Measurements from ENCODE around the gene NID2. TPM values are rescaled to one million over a fixed set of nuclear protein-coding genes. Genes with fewer than 3 reads are reported as not detected.
A peak's percentile ranks its signal among the peaks of the same experiment; 100 is the strongest.

The NID2 gene
- total and polyA plus RNA-seq, 10 of the 15 experiments (the other 5 are each of a cell fraction or from before 2014, with no cell fraction given), result 0.04 to 0.49 (median 0.23) TPM; not detected in 3

DNA sequence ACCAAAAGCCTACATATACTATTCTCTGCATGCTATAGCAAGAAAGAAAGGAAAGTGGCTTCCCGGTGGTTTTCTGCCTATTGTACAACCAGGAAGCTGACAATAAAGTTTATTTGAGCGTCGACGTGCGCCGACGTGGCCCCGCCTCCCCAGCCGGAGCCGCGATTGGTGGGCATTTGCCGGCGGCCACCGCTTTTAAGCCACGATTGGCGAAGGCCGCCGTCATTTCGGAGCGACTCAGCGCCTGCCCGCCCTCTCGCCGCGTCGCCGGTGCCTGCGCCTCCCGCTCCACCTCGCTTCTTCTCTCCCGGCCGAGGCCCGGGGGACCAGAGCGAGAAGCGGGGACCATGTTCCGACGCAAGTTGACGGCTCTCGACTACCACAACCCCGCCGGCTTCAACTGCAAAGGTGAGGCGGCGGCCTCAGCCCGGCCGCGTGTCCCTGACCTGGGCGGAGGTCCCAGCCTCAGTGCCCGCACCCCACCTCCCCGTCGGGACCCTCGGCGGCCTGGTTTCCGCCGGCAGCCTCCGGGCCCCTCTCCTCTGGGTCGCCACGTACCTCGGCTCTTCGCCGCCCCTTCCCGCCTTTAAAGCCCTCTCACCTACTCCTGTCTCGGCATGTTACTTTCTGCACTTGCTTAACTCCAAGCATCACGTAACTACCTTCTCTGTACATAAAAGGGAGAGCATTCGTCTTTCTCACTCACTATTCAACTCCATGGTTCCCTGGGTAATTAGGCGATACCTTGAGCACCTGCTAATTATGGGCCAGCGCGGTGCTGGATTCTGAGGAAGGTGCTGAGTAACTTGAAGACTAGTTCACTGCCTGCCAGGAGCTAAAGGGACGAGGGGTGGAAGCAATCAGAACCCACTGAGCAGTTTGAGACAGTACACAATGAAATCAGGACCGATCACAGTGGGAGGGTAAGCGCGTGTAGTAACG, 79.3 kb downstream of the NID2 start, which contains the start of gene RTRAF (continued):
- TF ChIP-seq, protein P1, sequence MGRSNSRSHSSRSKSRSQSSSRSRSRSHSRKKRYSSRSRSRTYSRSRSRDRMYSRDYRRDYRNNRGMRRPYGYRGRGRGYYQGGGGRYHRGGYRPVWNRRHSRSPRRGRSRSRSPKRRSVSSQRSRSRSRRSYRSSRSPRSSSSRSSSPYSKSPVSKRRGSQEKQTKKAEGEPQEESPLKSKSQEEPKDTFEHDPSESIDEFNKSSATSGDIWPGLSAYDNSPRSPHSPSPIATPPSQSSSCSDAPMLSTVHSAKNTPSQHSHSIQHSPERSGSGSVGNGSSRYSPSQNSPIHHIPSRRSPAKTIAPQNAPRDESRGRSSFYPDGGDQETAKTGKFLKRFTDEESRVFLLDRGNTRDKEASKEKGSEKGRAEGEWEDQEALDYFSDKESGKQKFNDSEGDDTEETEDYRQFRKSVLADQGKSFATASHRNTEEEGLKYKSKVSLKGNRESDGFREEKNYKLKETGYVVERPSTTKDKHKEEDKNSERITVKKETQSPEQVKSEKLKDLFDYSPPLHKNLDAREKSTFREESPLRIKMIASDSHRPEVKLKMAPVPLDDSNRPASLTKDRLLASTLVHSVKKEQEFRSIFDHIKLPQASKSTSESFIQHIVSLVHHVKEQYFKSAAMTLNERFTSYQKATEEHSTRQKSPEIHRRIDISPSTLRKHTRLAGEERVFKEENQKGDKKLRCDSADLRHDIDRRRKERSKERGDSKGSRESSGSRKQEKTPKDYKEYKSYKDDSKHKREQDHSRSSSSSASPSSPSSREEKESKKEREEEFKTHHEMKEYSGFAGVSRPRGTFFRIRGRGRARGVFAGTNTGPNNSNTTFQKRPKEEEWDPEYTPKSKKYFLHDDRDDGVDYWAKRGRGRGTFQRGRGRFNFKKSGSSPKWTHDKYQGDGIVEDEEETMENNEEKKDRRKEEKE (IDR thresholded peaks at IDR 0.05), result no peak
- TF ChIP-seq BRCA1 (IDR thresholded peaks at IDR 0.05; ENCODE audit: low read depth, low read length) (no peak), ZNF274 (IDR thresholded peaks at IDR 0.05; ENCODE audit: insufficient read depth, insufficient read length) (no peak), GATAD2B (conservative IDR thresholded peaks at IDR 0.05; ENCODE audit: low read depth) (peak; percentile 51; the same call in 1 of the 2 replicates), ESRRA (IDR thresholded peaks at IDR 0.05; ENCODE audit: low read length) (no peak), MXI1 (IDR thresholded peaks at IDR 0.05; ENCODE audit: low read depth, low read length) (peak; percentile 72), CHD1 (IDR thresholded peaks at IDR 0.05; ENCODE audit: low read depth, low read length) (no peak), CUX1 (IDR thresholded peaks at IDR 0.05; ENCODE audit: insufficient replicate concordance, low read depth, low read length) (no peak), RCOR1 (conservative IDR thresholded peaks at IDR 0.05; ENCODE audit: low read depth, low read length) (no peak), ZNF687 (IDR thresholded peaks at IDR 0.05) (peak; percentile 52; the same call in 1 of the 2 replicates), SMC3 (IDR thresholded peaks at IDR 0.05; ENCODE audit: borderline replicate concordance, low read length) (no peak), NR2C1 (IDR thresholded peaks at IDR 0.05) (no peak), SP1 (IDR thresholded peaks at IDR 0.05; ENCODE audit: low read depth, low read length) (peak; percentile 98)
- TF ChIP-seq, protein P2, sequence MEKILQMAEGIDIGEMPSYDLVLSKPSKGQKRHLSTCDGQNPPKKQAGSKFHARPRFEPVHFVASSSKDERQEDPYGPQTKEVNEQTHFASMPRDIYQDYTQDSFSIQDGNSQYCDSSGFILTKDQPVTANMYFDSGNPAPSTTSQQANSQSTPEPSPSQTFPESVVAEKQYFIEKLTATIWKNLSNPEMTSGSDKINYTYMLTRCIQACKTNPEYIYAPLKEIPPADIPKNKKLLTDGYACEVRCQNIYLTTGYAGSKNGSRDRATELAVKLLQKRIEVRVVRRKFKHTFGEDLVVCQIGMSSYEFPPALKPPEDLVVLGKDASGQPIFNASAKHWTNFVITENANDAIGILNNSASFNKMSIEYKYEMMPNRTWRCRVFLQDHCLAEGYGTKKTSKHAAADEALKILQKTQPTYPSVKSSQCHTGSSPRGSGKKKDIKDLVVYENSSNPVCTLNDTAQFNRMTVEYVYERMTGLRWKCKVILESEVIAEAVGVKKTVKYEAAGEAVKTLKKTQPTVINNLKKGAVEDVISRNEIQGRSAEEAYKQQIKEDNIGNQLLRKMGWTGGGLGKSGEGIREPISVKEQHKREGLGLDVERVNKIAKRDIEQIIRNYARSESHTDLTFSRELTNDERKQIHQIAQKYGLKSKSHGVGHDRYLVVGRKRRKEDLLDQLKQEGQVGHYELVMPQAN (conservative IDR thresholded peaks at IDR 0.05), result 0 out of 2 replicates have a peak, but pooled peaks have one; percentile 65

Data from GM12878 (cell line).